Skeletal muscle cell (primary cell): ENCODE data around the gene SH3TC2.

Experiments used
- DNase-seq: peaks from one replicate; pipeline ENCODE4 v3.0.0-alpha.2; 2010; ENCODE audit warnings: low read depth
- H3K4me3 ChIP-seq: 2 replicates; pipeline ENCODE4 v1.5.1; 2011; ENCODE audit warnings: low read depth, mild to moderate bottlenecking, control low read depth, low read length, moderate library complexity

Gene SH3TC2

DNA sequence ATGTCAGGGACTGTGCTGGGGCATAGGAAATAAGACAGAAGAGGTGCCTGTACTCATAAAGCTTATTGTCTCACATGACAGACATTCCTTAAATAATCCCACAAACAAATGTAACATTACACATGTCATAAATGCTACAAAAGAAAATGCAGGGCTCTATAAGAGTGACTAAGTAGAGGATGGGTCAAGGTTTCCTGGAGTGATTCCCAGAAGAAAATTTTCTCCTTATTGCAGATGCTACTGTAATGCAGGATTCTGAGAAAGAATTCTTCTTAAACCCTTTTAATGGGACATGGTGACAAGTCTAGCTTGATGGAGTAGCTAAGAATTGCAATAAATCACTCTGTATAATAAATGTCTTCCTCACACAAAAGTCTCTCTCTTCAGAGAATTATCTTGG is 55.7 kb downstream of the SH3TC2 start:
- DNase-seq = no peak
- H3K4me3 ChIP-seq = no peak overlapping the region

DNA sequence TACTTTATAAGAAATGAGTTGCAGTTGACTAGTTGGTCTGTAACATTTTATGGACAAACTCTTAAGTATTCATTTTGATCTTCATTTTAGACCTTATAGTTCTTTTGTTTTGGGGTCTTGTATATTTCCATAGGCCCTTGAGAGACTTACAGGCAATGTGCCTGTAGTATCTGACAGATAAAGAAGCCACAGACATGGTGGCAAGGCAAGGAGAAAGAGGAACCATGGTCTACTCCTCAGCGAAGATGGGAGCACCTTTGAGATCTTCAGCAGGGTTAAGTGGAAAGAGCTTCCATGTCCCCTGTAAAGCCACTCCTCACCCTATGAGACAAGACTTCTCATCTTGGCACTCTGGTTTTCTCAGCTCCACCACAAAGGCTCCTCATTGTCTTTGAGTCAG is 56.4 kb downstream of the SH3TC2 start:
- no peak overlapping the region for H3K4me3 ChIP-seq
- no peak for DNase-seq

DNA sequence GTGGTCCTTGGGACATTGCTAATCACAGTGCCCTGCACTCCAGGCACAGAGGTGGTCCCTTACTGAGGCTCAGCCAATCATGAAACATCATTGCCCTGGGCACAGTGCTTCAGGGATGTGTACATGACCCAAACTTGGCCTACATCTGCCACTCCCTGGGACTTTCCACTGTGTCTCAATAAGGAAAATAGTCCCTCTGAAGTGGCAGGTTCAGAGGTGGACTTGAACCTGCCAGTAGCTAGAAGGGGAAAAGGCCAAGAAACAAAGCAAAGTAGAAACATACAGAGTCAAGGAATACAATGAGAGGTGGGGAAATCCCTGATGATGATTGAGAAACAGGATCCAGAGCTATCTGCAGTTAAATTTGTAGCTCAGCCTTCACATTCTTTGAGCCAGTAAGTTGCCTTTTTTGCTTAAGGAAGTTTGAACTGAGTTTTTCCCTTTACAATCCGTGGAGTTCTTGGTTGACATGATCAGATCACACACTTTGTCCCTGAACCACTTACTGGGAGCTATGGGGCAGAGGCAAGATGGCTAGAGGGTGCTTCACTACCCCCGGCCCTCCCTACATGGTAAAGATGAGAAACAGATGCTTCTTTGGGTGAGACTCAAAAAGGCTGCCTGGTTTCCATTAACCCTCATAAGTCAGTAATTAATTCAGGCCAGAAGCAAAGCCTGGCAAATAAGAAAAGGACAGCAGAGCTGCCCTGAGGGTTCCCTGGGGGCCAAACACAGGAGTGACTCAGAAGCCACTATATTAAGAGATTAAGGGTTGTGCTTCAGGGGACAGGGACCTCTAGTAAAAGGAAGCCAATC is 57.6 kb downstream of the SH3TC2 start:
- no peak overlapping the region for H3K4me3 ChIP-seq
- no peak for DNase-seq

- H3K4me3 ChIP-seq = no peak overlapping the region
- DNase-seq = no peak
These were observed 58.3 kb downstream of the SH3TC2 start for GRCh38 chr5:149004559-149004958.

DNA sequence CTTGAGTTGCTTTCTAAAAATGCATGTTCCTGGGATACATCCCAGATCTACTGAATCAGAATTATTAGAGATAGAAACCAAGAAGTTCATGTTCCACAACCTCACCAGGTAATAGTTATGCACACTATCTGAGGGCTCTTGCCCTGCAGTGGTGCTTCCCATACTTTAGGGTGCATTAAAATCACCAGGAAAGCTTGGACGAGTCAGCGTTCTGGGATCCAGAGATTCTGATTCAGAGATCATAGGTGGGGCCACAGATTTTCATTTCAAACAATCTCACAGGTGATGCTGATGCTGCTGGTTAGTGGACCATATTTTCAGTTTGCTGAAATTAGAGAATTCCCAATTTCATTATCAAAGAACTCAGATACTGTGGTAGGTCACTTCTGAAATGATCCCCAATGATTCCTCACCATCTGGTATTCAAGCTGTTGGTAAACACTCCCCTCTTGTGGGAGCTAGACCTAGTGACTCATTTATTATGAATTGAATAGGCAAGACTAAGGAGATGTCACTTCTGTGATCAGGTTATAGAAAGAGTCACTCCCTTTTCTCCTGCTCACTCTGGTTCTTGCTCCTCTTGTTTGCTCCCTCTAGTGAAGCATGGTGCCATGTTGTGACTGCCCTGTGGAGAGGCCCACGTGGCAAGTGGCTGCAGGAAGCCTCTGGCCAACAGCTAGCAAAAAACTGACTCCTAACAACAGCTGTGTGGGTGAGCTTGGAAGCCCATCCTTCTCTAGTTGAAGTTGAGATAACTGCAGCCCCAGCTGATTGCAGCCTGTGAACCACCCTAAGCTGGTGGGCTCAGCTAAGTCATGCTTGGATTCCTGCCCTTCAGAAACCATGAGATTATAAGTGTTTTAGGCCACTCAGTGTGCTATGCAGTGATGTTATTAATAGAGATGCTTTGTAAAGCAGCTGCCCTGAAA is 59.8 kb downstream of the SH3TC2 start:
- no peak overlapping the region for H3K4me3 ChIP-seq
- DNase-seq = no peak

- H3K4me3 ChIP-seq = no peak overlapping the region
- DNase-seq = peak; percentile 99
These were observed 60.8 kb downstream of the SH3TC2 start for GRCh38 chr5:149002053-149002452.

GRCh38 chr5:149001162-149001561 is 61.7 kb downstream of the SH3TC2 start:
- DNase-seq = no peak

DNA sequence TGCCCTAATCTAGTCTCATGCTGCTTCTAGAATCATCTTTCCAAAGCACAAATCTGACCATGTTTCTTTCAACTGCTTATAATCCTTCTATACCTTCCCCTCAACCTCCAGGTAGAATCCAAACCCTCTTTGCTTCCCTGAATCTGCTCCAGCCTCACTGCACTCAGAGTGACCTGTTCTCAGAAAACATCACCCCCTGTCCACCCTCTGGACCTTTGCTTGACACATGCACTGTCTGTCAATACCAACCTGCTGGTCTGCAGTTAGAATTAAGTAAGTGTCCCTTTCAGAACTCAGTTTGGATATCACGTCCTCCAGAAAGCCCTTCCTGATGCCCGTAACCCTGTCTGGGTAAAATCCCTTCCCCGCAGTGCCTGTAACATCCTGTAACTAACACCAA is 63.1 kb downstream of the SH3TC2 start:
- no peak for DNase-seq
- H3K4me3 ChIP-seq = no peak overlapping the region

More at GRCh38 chr5:149001162-149001561, 61.7 kb downstream of the SH3TC2 start:
- no peak overlapping the region for H3K4me3 ChIP-seq

DNA sequence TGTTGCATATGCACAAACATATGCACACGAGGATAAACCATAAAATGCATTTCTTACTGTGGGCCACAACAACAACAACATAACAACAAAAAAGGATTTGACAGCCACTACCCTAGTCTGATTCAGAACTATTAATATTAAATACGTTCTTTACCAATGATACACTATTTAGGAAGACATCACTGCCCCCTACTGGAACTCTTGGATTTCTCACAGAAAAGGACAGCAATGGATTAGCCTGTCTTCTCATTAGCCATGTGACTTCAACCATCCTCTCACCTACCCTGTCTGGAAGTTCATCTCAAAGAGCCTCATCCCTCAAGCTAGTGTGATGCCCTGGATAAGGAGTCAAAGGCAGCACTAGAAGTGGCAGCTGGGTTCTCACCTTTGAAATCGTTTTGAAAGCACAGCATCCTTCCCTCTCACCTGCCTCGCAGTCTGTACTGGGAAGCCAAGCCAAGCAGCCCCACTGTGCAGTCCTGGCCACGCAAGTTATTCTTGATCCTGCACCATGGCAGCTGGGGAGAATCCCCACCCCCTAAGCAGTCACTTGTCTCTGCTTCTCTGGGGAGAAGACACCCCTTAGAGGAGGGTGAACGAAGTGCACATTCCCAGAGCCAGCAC is 64.6 kb downstream of the SH3TC2 start:
- DNase-seq = no peak
- H3K4me3 ChIP-seq = no peak overlapping the region

DNA sequence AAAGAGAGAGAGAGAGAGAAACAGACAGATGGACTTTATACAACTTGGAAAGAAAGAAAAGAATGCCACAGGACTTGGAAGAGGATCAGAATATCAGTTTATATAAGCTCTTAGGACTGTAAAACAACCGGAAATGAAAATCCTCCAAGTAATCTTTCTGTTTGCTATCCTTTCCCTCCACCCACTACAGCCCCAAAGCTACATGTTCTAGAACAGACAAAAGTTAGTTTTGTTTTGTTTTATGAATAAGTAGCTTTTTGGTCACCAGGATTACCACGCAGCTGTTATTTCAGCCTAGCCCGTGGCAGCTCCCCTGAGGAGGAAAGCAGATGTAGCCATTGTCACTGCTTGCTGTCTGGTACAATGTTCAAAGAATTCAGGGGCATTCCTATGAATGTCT is 66.6 kb downstream of the SH3TC2 start:
- no peak overlapping the region for H3K4me3 ChIP-seq
- DNase-seq = no peak

GRCh38 chr5:148995791-148996190 is 67.1 kb downstream of the SH3TC2 start:
- DNase-seq = no peak
- no peak overlapping the region for H3K4me3 ChIP-seq

GRCh38 chr5:148993283-148993936 is 69.5 kb downstream of the SH3TC2 start:
- no peak overlapping the region for H3K4me3 ChIP-seq
- DNase-seq = no peak

DNA sequence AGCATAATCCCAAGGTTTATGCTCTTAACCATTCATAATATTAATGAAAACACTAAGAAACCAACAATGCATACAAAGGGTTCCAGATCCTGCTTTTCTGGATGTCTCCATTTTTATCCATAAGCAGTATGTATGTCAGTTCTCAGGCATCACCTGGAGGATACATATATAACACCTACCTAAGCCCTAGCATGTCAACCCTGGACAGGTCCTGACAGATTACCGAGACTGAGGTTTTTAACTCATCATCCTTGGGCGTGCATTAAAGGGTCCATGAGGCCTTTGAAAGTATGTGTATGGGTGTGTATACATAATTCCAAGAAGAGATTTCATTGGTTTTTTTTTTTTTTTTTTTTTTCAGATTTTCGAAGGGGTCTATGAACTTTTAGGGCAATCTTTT is 70.6 kb downstream of the SH3TC2 start:
- H3K4me3 ChIP-seq = no peak overlapping the region
- DNase-seq = no peak

GRCh38 chr5:148991566-148991965 is 71.3 kb downstream of the SH3TC2 start:
- no peak for DNase-seq

DNA sequence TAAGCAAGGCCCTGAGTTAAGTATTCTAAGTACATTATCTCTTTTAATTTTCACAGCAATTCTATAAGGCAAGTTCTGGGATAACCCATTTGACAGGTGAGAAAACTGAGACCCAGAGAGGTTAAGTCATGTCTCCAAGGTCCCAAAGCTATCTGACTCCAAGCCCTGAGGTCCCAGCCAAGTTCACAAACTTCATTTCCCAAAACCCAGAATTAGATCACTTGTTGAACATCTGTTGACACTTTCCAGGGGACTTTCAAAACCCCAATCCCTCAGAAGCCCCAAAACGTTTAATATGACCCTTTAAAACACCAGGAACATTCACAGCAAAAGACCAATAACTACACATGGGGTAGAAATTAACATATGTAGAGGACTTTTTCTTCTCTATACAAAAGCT is 72.0 kb downstream of the SH3TC2 start:
- H3K4me3 ChIP-seq = no peak overlapping the region
- no peak for DNase-seq

More at GRCh38 chr5:148991566-148991965, 71.3 kb downstream of the SH3TC2 start:
- no peak overlapping the region for H3K4me3 ChIP-seq

- DNase-seq = no peak
- no peak overlapping the region for H3K4me3 ChIP-seq
These were observed 73.3 kb downstream of the SH3TC2 start for GRCh38 chr5:148989567-148989966.

DNA sequence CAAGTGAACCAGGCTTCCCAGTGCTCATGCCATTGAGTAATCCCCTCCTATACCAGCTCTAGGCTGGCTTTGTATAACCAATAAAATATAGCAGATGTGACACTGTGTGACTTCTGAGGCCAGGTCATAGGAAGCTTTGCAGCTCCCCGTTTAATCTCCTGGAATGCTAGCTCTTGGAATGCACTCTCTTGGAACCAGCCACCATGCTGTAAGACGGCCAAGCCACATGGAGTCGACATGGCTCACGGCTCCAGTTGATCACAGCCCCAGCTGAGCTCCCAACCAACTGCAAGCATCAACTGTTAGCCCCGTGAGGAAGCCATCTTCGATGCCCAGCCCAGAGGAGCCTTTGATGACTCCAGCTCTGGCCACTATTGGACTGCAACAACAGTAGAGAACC is 74.5 kb downstream of the SH3TC2 start:
- DNase-seq = no peak
- H3K4me3 ChIP-seq = no peak overlapping the region

DNA sequence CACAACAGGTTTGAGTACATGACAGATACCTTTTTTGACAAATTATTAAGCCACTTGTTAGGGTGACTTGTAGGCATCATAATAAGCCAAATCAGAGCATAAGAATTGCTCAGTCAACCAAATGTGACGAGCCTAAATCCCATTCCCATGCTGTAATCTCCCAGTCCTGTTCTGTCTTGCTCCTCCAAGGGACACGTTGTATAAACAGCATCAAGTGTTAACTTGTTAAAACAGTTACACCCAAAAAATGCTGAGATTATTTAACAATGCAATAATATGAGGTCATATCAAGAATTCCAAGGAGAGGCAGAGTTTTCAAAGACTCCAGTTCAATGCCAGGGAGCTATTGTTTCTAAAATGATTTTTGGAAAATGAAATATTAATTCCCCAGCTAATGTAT is 76.2 kb downstream of the SH3TC2 start:
- no peak for DNase-seq

DNA sequence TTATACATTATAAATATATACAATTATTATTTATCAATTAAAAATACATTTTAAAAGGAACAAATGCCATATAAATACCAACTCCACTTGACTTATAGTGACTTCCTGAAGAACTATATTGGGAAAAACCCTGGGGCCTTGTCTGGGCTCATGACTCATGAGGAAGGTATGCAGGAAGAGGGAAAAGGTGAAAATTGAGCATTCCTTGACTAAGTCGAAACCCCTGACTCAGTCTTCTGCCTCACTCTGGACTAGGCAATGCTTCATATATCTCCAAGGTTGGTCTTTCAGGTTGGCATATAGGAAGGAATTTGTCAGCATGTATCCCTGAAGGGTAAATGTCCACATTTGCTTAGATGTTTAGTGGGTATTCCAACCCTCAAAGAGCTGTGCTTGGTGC is 78.5 kb downstream of the SH3TC2 start:
- no peak overlapping the region for H3K4me3 ChIP-seq
- DNase-seq = no peak

More for the DNA sequence above, 76.2 kb downstream of the SH3TC2 start:
- no peak overlapping the region for H3K4me3 ChIP-seq

DNA sequence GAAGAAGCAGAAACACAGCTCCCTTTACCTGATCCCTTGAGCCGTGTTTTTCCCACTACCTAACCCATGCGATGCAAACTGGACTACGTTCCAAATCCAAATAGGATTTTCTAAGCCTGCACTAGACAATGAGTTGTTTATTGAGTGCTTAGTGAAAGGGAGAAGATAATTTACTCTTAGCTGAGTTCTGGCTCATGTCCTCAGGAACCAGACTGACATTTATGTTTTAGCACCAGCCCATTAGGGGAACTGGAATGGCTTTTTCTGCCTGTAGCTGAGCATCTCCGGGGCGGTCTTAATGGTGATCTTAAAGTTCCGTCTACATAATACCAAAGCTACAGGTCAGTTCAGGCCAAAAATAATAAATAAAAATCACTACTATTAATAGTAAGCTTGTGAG is 81.5 kb downstream of the SH3TC2 start:
- DNase-seq = no peak
- no peak overlapping the region for H3K4me3 ChIP-seq
